GM19240 (cell line): ENCODE data around the gene TRIM34.
"Not testable (repeated sequence)": the region's sequence is repeated elsewhere in the genome, so short reads cannot be mapped to it uniquely, and the experiment has no call there.

ENCODE experiments used
- DNase-seq: peaks from one replicate; pipeline ENCODE4 v3.0.0; 2011; ENCODE audit warnings: low spot score; ENCODE audit not compliant: insufficient read length

The TRIM34 gene

DNA sequence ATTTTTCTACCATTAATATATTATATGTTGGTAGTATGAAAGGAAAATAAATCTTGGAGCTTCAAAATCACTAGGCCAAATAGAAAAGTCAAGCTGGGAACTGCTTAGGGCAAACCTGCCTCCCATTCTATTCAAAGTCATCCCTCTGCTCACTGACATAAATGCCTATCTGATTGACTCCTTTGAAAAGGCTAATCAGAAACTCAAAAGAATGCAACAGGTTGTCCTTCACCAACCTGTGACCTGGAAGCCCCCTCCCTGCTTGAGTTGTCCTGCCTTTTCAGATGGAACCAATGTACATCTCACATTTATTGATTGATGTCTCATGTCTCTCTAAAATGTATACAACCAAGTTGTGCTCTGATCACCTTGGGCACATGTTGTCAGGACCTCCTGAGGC lies 3.2 kb upstream of the TRIM34 start:
- DNase-seq, result no peak

DNA sequence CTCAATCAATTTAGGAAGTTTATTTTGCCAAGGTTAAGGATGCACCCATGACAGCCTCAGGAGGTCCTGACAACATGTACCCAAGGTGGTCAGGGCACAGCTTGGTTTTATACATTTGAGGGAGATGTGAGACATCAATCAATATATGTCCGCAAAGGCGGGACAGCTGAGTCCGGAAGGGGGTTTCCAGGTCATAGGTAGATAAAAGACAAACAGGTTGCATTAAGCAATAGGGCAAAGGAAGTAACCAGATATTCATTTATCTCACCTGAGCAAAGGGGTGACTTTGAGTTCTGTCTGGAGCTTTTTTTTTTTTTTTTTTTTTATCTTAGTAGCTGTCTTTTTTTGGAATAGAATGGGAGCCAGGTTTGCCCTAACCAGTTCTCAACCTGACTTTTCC lies 2.0 kb upstream of the TRIM34 start:
- DNase-seq, result no peak

DNA sequence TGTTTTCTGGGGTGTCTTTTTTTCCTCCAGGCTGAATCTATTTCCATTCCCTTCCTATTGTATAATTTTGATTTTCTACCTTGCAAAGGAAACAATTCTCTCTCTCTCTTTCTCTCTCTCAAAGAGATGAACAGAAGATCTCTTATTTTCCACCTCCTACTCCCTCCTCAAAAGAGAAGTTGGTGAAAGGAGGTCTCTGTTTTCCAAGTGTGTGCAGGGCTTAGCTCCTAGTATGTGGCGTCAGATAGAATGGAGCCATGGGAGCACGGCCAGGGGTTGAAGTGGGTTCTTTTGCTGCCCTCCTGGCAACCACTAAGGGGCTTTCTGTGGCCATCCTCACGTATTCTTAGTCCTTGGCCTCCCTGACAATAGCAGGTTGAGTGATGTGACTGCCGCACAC lies 480 bp downstream of the TRIM34 start:
- DNase-seq, result no peak

DNA sequence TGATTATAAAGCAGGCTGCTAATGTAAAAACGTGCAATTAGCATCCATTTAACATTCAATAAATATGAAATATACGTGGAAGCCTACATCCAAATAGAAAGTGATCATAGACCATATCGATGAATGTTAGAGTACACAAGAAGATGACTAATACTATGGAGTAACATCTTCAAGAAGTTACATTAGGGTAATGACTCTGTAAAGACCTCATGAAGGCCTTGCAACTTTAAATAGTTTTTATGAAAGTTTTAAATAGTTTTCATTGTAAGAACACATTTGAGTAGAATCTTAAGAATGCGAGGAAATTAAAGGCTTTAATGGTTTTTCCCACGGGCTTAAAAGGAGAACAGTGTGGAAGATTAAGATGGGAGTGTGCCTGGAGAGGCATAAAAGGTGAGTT lies 1.4 kb downstream of the TRIM34 start:
- DNase-seq, result no peak

DNA sequence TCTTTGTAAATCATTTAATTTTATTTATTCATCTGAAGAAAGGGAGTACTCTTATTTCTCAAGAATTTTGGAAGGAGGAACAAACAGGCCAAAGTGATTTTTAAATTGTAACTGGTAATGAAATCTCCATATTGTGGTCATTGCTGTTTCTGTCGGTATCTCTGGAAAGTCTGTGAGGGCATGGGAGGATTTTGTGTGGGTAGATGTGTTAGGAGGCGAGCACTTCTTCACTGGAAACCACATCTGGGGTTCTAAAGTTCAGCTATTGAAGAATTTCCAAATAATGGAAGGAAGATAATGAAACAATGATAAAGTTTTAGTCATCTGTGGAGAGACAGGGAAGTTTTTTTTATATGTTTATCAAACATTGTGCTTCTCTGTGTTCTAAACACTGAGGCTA lies 6.6 kb downstream of the TRIM34 start:
- no peak for DNase-seq

DNA sequence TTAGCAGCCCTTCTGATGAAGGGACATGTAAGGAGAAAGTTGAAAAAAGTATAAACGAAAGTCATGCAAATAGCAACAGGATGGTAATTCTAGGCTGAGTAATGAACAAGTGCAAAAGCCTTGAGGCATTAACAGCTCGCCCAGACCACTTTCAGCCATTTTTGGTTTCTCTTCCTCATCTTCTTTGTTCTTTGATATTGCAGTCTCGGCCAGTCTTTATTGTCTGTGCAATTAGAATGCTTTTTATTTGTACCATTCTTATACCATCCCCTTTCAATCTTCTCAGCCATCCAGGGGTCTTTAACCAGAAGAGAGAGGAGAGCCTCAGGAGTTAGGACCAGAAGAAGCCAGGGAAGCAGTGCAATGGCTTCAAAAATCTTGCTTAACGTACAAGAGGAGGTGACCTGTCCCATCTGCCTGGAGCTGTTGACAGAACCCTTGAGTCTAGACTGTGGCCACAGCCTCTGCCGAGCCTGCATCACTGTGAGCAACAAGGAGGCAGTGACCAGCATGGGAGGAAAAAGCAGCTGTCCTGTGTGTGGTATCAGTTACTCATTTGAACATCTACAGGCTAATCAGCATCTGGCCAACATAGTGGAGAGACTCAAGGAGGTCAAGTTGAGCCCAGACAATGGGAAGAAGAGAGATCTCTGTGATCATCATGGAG lies 7.3 kb downstream of the TRIM34 start:
- DNase-seq, result no peak

DNA sequence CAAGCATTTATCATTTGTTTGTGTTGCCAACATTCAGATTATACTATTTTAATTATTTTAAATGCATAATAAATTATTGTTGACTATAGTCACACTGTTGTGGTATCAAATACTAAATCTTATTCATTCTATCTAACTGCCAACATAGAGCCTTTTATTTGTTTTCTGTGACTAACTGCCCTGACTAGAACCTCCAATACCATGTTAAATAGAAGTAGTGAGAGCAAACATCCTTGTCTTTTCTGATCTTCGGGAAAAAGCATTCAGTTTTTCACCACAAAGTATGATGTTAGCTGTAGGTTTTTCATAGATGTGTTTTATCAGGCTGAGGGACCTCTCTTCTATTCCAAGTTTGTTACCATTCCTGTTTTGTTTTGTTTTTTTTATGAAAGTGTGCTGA lies 15.2 kb downstream of the TRIM34 start:
- DNase-seq, result no peak

DNA sequence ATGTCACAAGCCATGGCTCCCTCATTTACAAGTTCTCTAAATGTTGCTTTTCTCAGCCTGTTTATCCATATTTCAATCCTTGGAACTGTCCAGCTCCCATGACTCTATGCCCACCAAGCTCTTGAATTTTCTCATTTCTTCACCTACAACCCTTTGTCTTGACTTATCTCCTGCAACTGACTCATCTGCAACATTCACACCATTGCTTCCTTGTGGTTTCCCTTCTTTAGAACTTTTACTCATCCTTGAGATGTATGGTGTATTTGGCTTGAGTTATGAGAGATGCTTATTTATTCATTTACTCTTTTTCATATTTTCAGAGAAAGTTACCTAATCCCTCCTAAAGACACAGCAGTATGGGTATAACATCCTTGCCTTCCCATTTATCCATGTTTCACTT lies 18.8 kb downstream of the TRIM34 start:
- no peak for DNase-seq

DNA sequence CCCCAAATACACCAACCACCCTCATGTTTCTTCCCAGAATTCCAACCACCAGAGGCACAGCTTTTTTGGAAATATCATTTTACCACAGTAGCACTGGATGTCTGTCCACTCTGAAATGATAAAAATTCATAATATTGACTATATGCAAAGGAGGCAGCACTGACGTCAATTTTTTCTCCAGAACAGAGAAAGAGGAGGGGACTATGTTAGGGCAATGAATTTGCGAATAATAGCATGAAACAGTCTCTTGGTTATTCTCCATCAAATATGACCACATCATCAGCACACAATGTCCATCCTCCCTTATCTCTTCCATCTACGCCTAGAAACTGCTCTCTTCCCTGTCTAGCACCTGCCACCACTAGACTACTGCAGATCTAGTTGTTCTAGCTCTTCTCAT lies 21.3 kb downstream of the TRIM34 start:
- DNase-seq, result no peak

DNA sequence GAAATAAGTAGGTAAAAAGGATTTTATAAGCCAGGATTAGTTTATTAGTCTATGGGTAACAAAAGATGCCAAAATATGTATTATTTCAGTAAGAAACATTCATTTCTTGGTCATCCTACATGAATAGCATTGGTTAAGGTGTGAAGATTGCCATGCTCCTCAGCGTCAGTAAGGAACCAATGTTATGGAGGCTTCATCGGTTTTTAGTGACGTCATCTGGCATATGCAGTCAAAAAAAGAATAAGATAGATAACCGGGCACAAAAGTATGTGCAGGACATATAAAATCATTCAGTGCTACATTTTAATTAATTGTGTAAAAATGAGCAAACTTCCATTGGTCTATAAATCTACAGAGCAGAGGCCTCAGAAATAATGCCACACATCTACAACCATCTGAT lies 30.7 kb downstream of the TRIM34 start:
- DNase-seq, result no peak

DNA sequence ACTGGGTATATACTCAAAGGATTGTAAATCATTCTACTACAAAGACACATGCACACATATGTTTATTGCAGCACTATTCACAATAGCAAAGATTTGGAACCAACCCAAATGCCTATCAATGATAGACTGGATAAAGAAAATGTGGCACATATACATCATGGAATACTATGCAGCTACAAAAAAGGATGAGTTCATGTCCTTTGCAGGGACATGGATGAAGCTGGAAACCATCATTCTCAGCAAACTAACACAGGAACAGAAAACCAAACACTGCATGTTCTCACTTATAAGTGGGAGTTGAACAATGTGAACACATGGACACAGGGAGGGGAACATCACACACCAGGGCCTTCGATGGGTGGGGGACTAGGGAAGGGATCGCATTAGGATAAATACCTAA lies 32.2 kb downstream of the TRIM34 start:
- not testable (repeated sequence) for DNase-seq

DNA sequence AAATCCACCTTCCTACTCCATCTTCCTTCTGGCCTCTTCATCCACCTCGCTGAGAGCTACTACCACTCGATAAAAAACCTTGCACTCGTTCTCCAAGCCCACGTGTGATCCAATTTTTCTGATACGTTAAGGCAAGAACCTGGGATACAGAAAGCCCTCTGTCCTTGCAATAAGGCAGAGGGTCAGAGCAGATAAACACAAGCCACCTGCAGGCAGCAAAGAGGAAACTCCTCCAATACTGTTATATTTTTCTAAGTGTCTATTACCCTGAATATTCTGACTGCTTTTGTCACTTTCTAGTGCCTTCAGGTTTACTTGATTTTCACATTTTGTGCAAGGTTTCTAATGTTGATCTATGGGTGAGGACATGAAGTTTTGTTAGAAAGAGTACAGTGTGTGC lies 33.5 kb downstream of the TRIM34 start:
- no peak for DNase-seq

DNA sequence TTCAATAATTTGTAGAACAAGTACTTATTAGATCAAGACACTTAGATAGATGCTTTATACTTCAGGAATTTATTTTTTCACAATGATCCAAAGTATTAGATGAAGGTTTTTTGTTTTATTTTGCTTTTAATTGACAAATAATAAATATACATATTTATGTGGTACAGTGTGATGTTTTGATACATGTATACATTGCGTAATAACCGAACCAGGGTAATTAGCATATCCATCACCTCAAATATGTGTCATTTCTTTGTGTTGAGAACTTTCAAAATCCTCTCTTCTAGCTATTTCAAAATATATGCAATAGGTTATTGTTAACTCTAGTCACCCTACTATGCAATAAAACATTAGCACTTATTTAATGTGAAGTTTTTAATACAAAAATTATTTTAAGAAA lies 38.7 kb downstream of the TRIM34 start:
- no peak for DNase-seq

DNA sequence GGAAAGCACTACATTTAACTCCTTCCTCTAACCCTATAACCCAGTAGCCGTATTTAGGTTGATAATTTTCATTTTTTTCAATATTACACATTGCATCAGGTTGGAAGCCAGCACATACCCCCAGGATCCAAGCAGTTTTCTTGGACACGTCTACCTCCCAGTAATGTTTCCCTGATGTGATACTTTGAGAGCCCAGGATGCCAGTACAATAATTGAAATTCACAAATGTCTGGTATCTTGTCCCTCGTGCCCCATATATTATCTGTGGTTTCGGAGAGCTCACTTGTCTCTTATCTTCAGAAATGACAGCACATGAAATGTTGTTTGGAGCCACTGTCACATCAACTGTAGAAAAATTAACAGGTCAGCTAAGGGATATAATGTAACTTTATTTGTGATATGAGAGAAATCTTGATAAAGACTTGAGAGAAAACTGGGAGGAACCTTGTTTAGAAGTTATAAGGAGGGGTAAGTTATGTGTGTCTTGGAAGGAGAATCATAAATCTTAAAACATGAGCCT lies 40.3 kb downstream of the TRIM34 start:
- DNase-seq, result no peak

DNA sequence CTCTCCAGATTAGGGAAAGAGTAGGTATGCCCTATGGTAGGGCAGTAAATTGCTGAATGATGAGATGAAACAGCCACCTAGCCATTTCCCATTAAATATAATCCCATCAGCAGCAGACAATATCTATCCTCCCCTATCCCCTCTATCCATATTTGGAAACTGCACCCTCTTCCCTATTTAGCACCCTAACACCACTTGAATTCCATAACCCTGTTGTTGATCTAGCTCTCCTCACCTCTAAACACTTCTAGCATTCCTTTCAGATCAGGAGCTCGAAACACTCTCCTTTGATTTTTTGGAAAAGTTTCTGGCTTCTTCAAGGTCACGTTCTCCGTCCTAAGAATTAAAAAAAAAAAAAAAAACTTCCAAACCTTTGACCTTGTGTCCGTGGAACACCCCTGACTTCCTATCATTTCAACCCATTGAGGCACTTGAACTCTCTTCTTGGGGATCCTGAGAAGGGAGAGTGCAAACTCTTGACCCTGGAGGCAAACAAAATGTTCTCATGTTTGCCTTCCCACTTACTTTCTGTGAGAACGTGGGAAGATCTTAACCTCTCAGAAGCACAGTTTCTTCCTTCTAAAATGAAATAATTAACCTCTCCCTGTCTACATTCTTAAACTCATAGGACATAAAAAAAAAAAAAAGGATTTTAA lies 41.1 kb downstream of the TRIM34 start:
- no peak for DNase-seq

DNA sequence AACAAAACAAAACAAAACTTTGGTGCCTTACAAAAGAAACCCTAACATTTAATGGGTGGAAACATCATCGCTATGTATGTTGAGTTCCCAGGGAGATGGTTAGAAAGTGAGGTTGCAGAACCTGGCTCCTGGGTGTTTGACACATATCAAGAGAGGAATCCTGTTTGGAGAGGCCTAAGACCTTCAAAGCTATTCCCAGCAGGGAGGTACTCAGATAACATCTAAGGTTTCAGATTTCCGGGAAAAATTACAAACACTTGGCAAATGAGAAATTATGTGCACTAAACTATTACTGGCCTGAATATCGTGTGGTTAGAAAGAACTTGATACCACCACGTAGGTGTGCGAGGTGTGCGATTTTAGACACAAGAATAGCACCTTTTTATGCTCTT lies 41.6 kb downstream of the TRIM34 start:
- no peak for DNase-seq

DNA sequence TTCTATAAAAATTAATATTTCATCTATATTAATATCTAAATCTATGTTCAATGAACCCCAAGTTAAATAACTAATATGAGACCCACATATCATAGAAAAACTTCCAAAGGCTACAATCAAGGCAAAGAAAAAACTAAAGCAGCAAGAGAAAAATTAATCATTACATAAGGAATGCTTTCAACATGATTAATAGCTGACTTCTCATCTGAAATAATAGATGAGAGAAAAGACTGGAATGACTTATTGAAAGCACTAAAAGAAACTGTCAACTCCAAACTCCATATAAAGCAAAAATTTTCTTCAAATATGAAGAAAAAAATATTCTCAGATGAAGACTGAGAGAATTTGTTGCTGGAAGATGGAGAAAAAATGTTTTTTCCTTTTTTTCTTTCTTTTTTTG lies 47.0 kb downstream of the TRIM34 start:
- no peak for DNase-seq

DNA sequence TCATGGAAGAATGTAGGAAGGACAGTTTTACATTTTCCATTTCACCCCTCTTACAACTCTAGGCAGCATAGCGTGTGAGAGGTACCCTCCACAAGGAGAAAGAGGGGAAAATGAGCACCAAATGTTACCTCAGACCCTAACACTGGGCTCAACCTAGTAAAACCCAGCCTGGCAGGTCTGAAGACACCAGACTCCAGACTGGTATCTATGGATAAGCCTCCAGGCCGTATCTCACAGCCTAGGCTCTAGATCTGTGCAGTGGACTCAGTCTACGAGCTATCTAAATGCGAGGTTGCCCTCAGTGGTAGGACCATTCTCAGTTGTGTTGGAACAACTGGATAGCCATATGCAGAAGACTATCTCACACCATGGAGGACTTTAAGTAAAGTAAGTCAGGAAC lies 49.6 kb downstream of the TRIM34 start:
- no peak for DNase-seq

DNA sequence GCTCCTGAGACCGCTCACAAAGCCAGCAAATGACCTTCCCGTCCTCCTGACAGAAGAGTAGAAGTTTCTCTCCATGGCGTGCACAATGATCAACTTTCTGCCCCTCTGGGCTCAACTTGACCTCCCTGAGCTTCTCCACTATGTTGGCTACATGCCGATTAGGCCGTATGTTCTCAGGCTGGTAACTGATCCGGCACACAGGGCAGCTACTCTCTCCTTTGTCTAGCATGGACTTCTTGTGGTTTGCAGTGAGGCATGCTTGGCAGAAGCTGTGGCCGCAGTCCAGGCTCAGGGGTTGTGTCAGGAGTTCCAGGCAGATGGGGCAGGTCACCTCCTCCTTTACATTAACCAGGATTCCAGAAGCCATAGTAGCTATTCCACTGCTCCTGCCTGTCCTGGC lies 55.0 kb downstream of the TRIM34 start:
- no peak for DNase-seq

DNA sequence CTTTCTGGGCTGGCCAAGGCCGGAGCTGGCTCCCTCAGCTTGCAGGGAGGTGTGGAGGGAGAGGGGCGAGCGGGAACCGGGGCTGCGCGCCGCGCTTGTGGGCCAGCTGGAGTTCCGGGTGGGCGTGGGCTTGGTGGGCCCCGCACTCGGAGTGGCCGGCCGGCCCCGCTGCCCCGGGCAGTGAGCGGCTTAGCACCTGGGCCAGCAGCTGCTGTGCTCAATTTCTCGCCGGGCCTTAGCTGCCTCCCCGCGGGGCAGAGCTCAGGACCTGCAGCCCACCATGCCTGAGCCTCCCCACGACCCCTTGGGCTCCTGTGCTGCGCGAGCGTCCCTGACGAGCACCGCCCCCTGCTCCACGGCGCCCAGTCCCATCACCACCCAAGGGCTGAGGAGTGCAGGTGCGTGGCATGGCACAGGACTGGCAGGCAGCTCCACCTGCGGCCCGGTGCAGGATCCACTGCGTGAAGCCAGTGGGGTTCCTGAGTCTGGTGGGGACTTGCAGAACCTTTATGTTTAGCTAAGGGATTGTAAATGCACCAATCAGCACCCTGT lies 58.2 kb downstream of the TRIM34 start:
- not testable (repeated sequence) for DNase-seq

DNA sequence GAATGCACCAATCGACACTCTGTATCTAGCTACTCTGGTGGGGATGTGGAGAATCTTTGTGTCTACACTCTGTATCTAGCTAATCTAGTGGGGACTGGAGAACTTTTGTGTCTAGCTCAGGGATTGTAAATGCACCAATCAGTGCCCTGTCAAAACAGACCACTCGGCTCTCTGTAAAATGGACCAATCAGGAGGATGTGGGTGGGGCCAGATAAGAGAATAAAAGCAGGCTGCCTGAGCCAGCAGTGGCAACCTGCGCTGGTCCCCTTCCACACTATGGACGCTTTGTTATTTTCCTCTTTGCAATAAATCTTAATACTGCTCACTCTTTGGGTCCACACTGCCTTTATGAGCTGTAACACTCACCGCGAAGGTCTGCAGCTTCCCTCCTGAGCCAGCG lies 58.8 kb downstream of the TRIM34 start:
- not testable (repeated sequence) for DNase-seq

DNA sequence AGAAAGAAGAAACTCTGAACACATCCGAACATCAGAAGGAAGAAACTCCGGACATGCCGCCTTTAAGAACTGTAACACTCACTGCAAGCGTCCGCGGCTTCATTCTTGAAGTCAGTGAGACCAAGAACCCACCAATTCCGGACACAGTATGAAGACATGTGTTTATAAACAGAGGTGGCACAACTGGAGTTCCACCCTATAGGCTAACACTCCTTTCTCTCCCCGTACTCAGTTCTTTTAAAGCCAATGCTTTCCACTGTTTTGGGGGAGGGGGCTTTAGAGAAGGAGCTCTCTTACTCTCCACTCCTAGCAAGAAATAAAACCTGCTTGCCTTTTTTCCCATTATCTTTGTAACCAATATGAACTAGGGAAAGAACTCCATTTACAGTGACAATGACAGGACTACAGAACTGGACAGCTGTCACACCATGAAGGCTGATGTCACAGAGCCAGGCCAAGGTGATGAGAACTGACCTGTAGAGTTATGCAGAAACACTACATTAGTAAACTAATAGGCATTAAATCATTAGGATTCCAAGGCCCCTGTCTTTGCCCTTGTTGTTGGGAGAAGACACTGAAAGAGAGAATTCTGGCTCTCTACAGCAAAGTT lies 59.3 kb downstream of the TRIM34 start:
- no peak for DNase-seq
